Measurements from ENCODE around the gene SLC39A7. TPM values are rescaled to one million over a fixed set of nuclear protein-coding genes. Genes with fewer than 3 reads are reported as not detected.
A peak's percentile ranks its signal among the peaks of the same experiment; 100 is the strongest.

The SLC39A7 gene
- total RNA-seq, 2 donors from 2014 or later, result 50.5 to 65.0 TPM

- Mint-ChIP-seq H3K36me3 (ENCODE audit: low read depth) (no peaks in the 10 kb centered on the region), H3K9me3 (no peaks in the 10 kb centered on the region), H3K27me3 (peaks cover 6% of the 10 kb centered on the region), H3K4me1 (peaks cover 3% of the 10 kb centered on the region), H3K27ac (peak overlapping the region; percentile 65), H3K4me3 (no peak overlapping the region)
- no peak for ATAC-seq (replicated peaks)
Measured at GRCh38 chr6:33166363-33166762, 34.3 kb upstream of the SLC39A7 start.

- H3K9me3 Mint-ChIP-seq, result no peaks in the 10 kb centered on the region
- peak overlapping the region; percentile 65 for H3K27ac Mint-ChIP-seq
- ATAC-seq (replicated peaks), result no peak
- H3K27me3 Mint-ChIP-seq, result peaks cover 6% of the 10 kb centered on the region
- no peak overlapping the region for H3K4me3 Mint-ChIP-seq
- no peaks in the 10 kb centered on the region for H3K36me3 Mint-ChIP-seq (ENCODE audit: low read depth)
- H3K4me1 Mint-ChIP-seq, result no peaks in the 10 kb centered on the region
Measured at GRCh38 chr6:33166811-33167210, 33.9 kb upstream of the SLC39A7 start.

- Mint-ChIP-seq H3K36me3 (ENCODE audit: low read depth) (no peaks in the 10 kb centered on the region), H3K27me3 (peaks cover 8% of the 10 kb centered on the region), H3K4me3 (no peak overlapping the region), H3K27ac (no peak overlapping the region), H3K9me3 (no peaks in the 10 kb centered on the region), H3K4me1 (no peaks in the 10 kb centered on the region)
- no peak for ATAC-seq (replicated peaks)
Measured at GRCh38 chr6:33167374-33168283, 33.0 kb upstream of the SLC39A7 start.

- no peak for ATAC-seq (replicated peaks)
- Mint-ChIP-seq H3K27me3 (peaks cover 9% of the 10 kb centered on the region), H3K27ac (no peak overlapping the region), H3K4me3 (no peak overlapping the region), H3K4me1 (no peaks in the 10 kb centered on the region), H3K9me3 (no peaks in the 10 kb centered on the region), H3K36me3 (ENCODE audit: low read depth) (no peaks in the 10 kb centered on the region)
Measured at GRCh38 chr6:33168284-33168601, 32.4 kb upstream of the SLC39A7 start.

- Mint-ChIP-seq H3K4me3 (no peak overlapping the region), H3K9me3 (no peaks in the 10 kb centered on the region), H3K27ac (no peak overlapping the region), H3K27me3 (peaks cover 9% of the 10 kb centered on the region), H3K4me1 (no peaks in the 10 kb centered on the region), H3K36me3 (ENCODE audit: low read depth) (no peaks in the 10 kb centered on the region)
- no peak for ATAC-seq (replicated peaks)
Measured at GRCh38 chr6:33168639-33169038, 32.0 kb upstream of the SLC39A7 start.

GRCh38 chr6:33169291-33170175 lies 31.1 kb upstream of the SLC39A7 start:
- Mint-ChIP-seq H3K9me3 (no peaks in the 10 kb centered on the region), H3K36me3 (ENCODE audit: low read depth) (no peaks in the 10 kb centered on the region), H3K27me3 (peaks cover 3% of the 10 kb centered on the region), H3K4me1 (no peaks in the 10 kb centered on the region), H3K4me3 (no peak overlapping the region), H3K27ac (no peak overlapping the region)
- ATAC-seq (replicated peaks), result no peak

- Mint-ChIP-seq H3K4me1 (no peaks in the 10 kb centered on the region), H3K27ac (no peak overlapping the region), H3K4me3 (no peak overlapping the region), H3K9me3 (no peaks in the 10 kb centered on the region), H3K36me3 (ENCODE audit: low read depth) (no peaks in the 10 kb centered on the region), H3K27me3 (peaks cover 7% of the 10 kb centered on the region)
- no peak for ATAC-seq (replicated peaks)
Measured at GRCh38 chr6:33170176-33171015, 30.3 kb upstream of the SLC39A7 start.

- Mint-ChIP-seq H3K4me1 (no peaks in the 10 kb centered on the region), H3K36me3 (ENCODE audit: low read depth) (no peaks in the 10 kb centered on the region), H3K4me3 (no peak overlapping the region), H3K9me3 (no peaks in the 10 kb centered on the region), H3K27me3 (peaks cover 12% of the 10 kb centered on the region), H3K27ac (no peak overlapping the region)
- ATAC-seq (replicated peaks), result no peak
Measured at GRCh38 chr6:33171016-33171879, 29.4 kb upstream of the SLC39A7 start.

- H3K9me3 Mint-ChIP-seq, result no peaks in the 10 kb centered on the region
- H3K36me3 Mint-ChIP-seq (ENCODE audit: low read depth), result no peaks in the 10 kb centered on the region
- H3K27ac Mint-ChIP-seq, result no peak overlapping the region
- ATAC-seq (replicated peaks), result no peak
- no peaks in the 10 kb centered on the region for H3K4me1 Mint-ChIP-seq
- peaks cover 12% of the 10 kb centered on the region for H3K27me3 Mint-ChIP-seq
- no peak overlapping the region for H3K4me3 Mint-ChIP-seq
Measured at GRCh38 chr6:33171880-33172687, 28.6 kb upstream of the SLC39A7 start.

- peaks cover 12% of the 10 kb centered on the region for H3K27me3 Mint-ChIP-seq
- no peak for ATAC-seq (replicated peaks)
- H3K27ac Mint-ChIP-seq, result no peak overlapping the region
Measured at GRCh38 chr6:33172688-33173534, 27.8 kb upstream of the SLC39A7 start.

GRCh38 chr6:33173535-33174180 lies 27.0 kb upstream of the SLC39A7 start:
- peaks cover 12% of the 10 kb centered on the region for H3K27me3 Mint-ChIP-seq
- H3K9me3 Mint-ChIP-seq, result no peaks in the 10 kb centered on the region
- H3K27ac Mint-ChIP-seq, result no peak overlapping the region
- ATAC-seq (replicated peaks), result no peak
- H3K4me1 Mint-ChIP-seq, result no peaks in the 10 kb centered on the region
- no peak overlapping the region for H3K4me3 Mint-ChIP-seq
- no peaks in the 10 kb centered on the region for H3K36me3 Mint-ChIP-seq (ENCODE audit: low read depth)

More at GRCh38 chr6:33172688-33173534, 27.8 kb upstream of the SLC39A7 start:
- Mint-ChIP-seq H3K9me3 (no peaks in the 10 kb centered on the region), H3K4me3 (no peak overlapping the region), H3K36me3 (ENCODE audit: low read depth) (no peaks in the 10 kb centered on the region), H3K4me1 (no peaks in the 10 kb centered on the region)

GRCh38 chr6:33174784-33175183 lies 25.9 kb upstream of the SLC39A7 start:
- peak overlapping the region; percentile 25 for H3K27ac Mint-ChIP-seq
- no peak for ATAC-seq (replicated peaks)
- H3K9me3 Mint-ChIP-seq, result no peaks in the 10 kb centered on the region
- no peak overlapping the region for H3K4me3 Mint-ChIP-seq
- no peaks in the 10 kb centered on the region for H3K36me3 Mint-ChIP-seq (ENCODE audit: low read depth)
- H3K27me3 Mint-ChIP-seq, result peaks cover 12% of the 10 kb centered on the region
- H3K4me1 Mint-ChIP-seq, result no peaks in the 10 kb centered on the region
